Measurements from ENCODE around the gene EMILIN1. TPM values are rescaled to one million over a fixed set of nuclear protein-coding genes. Genes with fewer than 3 reads are reported as not detected.

Gene EMILIN1
- total RNA-seq, 1 donor from 2014 or later = 15.7 TPM

- ATAC-seq (no peak), DNase-seq (peak; percentile 61)
- intact Hi-C loops (cut with micrococcal nuclease) = no loop called here
Measured at GRCh38 chr2:27051902-27052645, 26.3 kb upstream of the EMILIN1 start.

- intact Hi-C loops (cut with micrococcal nuclease) = no loop called here
- no peak for ATAC-seq
- DNase-seq = no peak
Measured at GRCh38 chr2:27053321-27053720, 25.1 kb upstream of the EMILIN1 start.

- DNase-seq = no peak
- intact Hi-C loops (cut with micrococcal nuclease) = no loop called here
- ATAC-seq = no peak
Measured at GRCh38 chr2:27053776-27054175, 24.6 kb upstream of the EMILIN1 start.

- intact Hi-C loops (cut with micrococcal nuclease) = no loop called here
- DNase-seq (no peak), ATAC-seq (no peak)
Measured at GRCh38 chr2:27054721-27055120, 23.7 kb upstream of the EMILIN1 start.

GRCh38 chr2:27057184-27057583, 21.2 kb upstream of the EMILIN1 start:
- ATAC-seq = no peak
- DNase-seq = no peak
- intact Hi-C loops (cut with micrococcal nuclease) = no loop called here

GRCh38 chr2:27058210-27058609, 20.2 kb upstream of the EMILIN1 start:
- intact Hi-C loops (cut with micrococcal nuclease) = no loop called here
- no peak for ATAC-seq
- DNase-seq = no peak

- intact Hi-C loops (cut with micrococcal nuclease) = no loop called here
- ATAC-seq = no peak
- no peak for DNase-seq
Measured at GRCh38 chr2:27059141-27059820, 19.1 kb upstream of the EMILIN1 start.

GRCh38 chr2:27060323-27060722, 18.1 kb upstream of the EMILIN1 start:
- DNase-seq (no peak), ATAC-seq (no peak)

GRCh38 chr2:27065128-27065527, 13.3 kb upstream of the EMILIN1 start:
- ATAC-seq = no peak
- DNase-seq = no peak
- intact Hi-C loops (cut with micrococcal nuclease) = no loop called here

More at GRCh38 chr2:27060323-27060722, 18.1 kb upstream of the EMILIN1 start:
- intact Hi-C loops (cut with micrococcal nuclease) = no loop called here

GRCh38 chr2:27067385-27067784, 11.0 kb upstream of the EMILIN1 start:
- intact Hi-C loops (cut with micrococcal nuclease) = no loop called here
- no peak for DNase-seq
- no peak for ATAC-seq

- intact Hi-C loops (cut with micrococcal nuclease) = no loop called here
- ATAC-seq (no peak), DNase-seq (no peak)
Measured at GRCh38 chr2:27069436-27069835, 9.0 kb upstream of the EMILIN1 start.

GRCh38 chr2:27069961-27070618, 8.3 kb upstream of the EMILIN1 start:
- DNase-seq (no peak), ATAC-seq (no peak)
- intact Hi-C loops (cut with micrococcal nuclease) = no loop called here

- intact Hi-C loops (cut with micrococcal nuclease) = no loop called here
- no peak for ATAC-seq
- DNase-seq = no peak
Measured at GRCh38 chr2:27070653-27071276, 7.7 kb upstream of the EMILIN1 start.

GRCh38 chr2:27071277-27071989, 7.0 kb upstream of the EMILIN1 start, which contains the start of gene OST4:
Gene OST4, minus strand, starts transcription at chr2:27071654.
- intact Hi-C loops (cut with micrococcal nuclease) = no loop called here
- ATAC-seq (peak; percentile 95), DNase-seq (peak; percentile 98)

- intact Hi-C loops (cut with micrococcal nuclease) = no loop called here
- DNase-seq (peak; percentile 86), ATAC-seq (peak; percentile 57)
Measured at GRCh38 chr2:27071990-27072830, 6.2 kb upstream of the EMILIN1 start.

- ATAC-seq (no peak), DNase-seq (no peak)
- intact Hi-C loops (cut with micrococcal nuclease) = no loop called here
Measured at GRCh38 chr2:27072920-27073319, 5.5 kb upstream of the EMILIN1 start.

- no peak for DNase-seq
- ATAC-seq = no peak
- intact Hi-C loops (cut with micrococcal nuclease) = no loop called here
Measured at GRCh38 chr2:27073782-27074181, 4.6 kb upstream of the EMILIN1 start.

Measured in left ventricle myocardium superior (tissue), 1 donor.